Stimulated activated effector memory CD8-positive, alpha-beta T cell treated with anti-CD3 and anti-CD28 coated beads, Interleukin-12 subunit alpha, Interleukin-12 subunit beta, amount 100 ng/mL, for 72 hours (primary cell): Measurements from ENCODE around the gene CD53.

Source experiments
- ATAC-seq: fragments of 150-1000 bp; cut with Tn5 transposase; 2 replicates; pipeline ENCODE4 v1.10.0; 2021
- DNase-seq, 2 donors: peaks; one replicate each; pipeline ENCODE4 v3.0.0; 2021 to 2022; ENCODE audit warnings: low spot score in 2 of 2
- H3K27ac Mint-ChIP-seq: one replicate; pipeline ENCODE4 v1.8.0; 2022; ENCODE audit warnings: mild to moderate bottlenecking, mixed read lengths
- H3K36me3 Mint-ChIP-seq: one replicate; pipeline ENCODE4 v1.8.0; 2022; ENCODE audit warnings: mild to moderate bottlenecking, mixed read lengths
- H3K4me1 Mint-ChIP-seq: one replicate; pipeline ENCODE4 v1.8.0; 2022; ENCODE audit warnings: mixed read lengths
- H3K4me3 Mint-ChIP-seq: one replicate; pipeline ENCODE4 v1.8.0; 2022; ENCODE audit warnings: mild to moderate bottlenecking, mixed read lengths
- H3K9me3 Mint-ChIP-seq: one replicate; pipeline ENCODE4 v1.8.0; 2022; ENCODE audit warnings: mixed read lengths

The CD53 gene

DNA sequence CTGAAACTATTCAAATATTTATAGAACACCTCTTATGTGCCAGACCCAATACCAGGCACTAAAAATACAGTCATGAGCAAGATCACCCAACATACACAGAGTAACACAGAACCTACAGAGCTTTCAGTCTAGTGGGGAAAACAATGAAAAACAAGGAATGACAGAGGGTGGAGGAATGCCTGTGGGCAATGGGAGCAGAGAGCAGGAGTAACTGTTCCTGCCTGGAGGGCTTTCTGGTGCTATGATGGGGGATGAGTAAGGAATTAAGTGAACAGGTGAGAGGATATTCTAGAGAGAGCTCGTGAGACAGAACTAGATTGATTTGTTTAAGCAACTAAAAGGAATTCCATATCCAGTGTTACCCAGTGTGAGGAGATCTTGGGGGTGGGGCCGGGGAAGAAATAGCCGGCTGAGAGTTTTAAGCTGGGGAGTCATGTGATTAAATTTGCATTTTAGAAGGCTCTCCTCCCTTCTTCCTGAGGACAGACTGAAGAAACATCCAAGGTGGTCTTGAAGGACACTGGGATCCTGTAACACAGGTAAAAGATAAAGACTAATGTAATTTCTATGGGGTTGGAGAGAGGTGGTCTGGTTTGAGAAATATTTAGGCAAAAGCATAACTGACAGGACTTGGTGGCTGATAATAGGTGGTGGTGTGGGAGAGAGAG is 2.1 kb upstream of the CD53 start:
- ATAC-seq (no peak), DNase-seq (no peak)
- peaks cover 23% of the 10 kb centered on the region for H3K36me3 Mint-ChIP-seq
- H3K27ac Mint-ChIP-seq = peak overlapping the region; percentile 98
- no peaks in the 10 kb centered on the region for H3K9me3 Mint-ChIP-seq
- H3K4me1 Mint-ChIP-seq = peaks cover 48% of the 10 kb centered on the region
- H3K4me3 Mint-ChIP-seq = peak overlapping the region; percentile 95

DNA sequence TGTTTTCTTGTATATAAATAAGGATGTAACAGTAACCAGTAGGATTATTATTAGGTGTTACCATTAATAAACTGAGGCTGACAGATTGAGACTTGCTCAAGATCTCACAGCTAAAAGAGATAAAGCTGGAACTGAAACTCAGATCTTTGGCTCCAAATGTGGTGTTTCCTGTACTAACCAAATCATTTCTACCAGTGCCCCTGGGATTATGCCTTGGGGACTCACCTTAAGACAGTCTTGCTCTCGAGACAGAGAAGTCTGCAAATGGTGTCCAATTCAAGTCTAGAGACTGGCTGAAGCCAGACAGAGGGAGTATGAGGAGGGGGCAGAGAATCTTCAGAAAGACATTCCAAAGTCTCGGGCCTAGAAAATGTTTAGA is 593 bp upstream of the CD53 start:
- DNase-seq = no peak
- H3K9me3 Mint-ChIP-seq = no peaks in the 10 kb centered on the region
- no peak for ATAC-seq
- H3K4me3 Mint-ChIP-seq = peak overlapping the region; percentile 95
- peaks cover 47% of the 10 kb centered on the region for H3K4me1 Mint-ChIP-seq
- H3K27ac Mint-ChIP-seq = peak overlapping the region; percentile 98
- H3K36me3 Mint-ChIP-seq = peaks cover 38% of the 10 kb centered on the region

- DNase-seq (no peak), ATAC-seq (no peak)
- Mint-ChIP-seq H3K36me3 (peaks cover 53% of the 10 kb centered on the region), H3K4me1 (peaks cover 56% of the 10 kb centered on the region), H3K4me3 (peak overlapping the region; percentile 95), H3K9me3 (no peaks in the 10 kb centered on the region), H3K27ac (peak overlapping the region; percentile 98)
Observed at GRCh38 chr1:110873856-110874255, 908 bp downstream of the CD53 start.

GRCh38 chr1:110874324-110875215 is 1.6 kb downstream of the CD53 start:
- Mint-ChIP-seq H3K36me3 (peaks cover 60% of the 10 kb centered on the region), H3K27ac (peak overlapping the region; percentile 98), H3K4me1 (peaks cover 51% of the 10 kb centered on the region), H3K4me3 (peak overlapping the region; percentile 95), H3K9me3 (no peaks in the 10 kb centered on the region)
- peak in 1 of 2 donors; percentile 65 for DNase-seq
- peak; percentile 1 for ATAC-seq

DNA sequence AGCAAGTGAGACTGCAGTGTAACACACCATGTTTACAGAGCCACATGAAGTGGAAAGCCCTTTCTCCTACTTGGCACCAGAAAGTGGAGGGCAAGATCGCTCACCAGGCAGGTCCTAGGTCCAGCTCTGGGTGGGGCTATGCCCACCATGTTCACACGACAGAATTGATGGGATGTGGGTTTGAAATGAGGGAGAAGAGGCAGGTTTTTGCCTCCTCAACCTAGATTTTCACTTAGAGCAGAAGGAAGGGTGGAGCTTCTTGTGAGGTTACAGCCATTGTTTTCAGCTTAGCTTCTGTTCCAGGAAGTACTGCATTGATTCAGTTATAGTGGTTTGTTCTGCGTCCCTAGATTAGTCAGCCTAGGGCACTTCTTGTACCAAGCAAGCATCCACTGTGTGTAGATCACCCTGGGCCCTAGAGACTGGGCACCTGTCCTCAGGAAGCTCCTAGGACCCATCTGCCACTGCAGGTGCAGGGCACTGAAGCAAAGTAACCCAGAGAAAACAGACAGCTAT is 2.3 kb downstream of the CD53 start:
- peaks cover 52% of the 10 kb centered on the region for H3K4me1 Mint-ChIP-seq
- peak overlapping the region; percentile 98 for H3K27ac Mint-ChIP-seq
- peak overlapping the region; percentile 95 for H3K4me3 Mint-ChIP-seq
- peaks cover 2% of the 10 kb centered on the region for H3K9me3 Mint-ChIP-seq
- peaks cover 67% of the 10 kb centered on the region for H3K36me3 Mint-ChIP-seq
- DNase-seq (peak; percentile 25 to 83), ATAC-seq (peak; percentile 90)

- H3K4me3 Mint-ChIP-seq = peak overlapping the region; percentile 95
- H3K4me1 Mint-ChIP-seq = peaks cover 50% of the 10 kb centered on the region
- no peak for DNase-seq
- no peak for ATAC-seq
- peaks cover 2% of the 10 kb centered on the region for H3K9me3 Mint-ChIP-seq
- H3K36me3 Mint-ChIP-seq = peaks cover 81% of the 10 kb centered on the region
- H3K27ac Mint-ChIP-seq = peak overlapping the region; percentile 98
Observed at GRCh38 chr1:110876748-110877341, 3.9 kb downstream of the CD53 start.

- peak overlapping the region; percentile 95 for H3K4me3 Mint-ChIP-seq
- peak overlapping the region; percentile 98 for H3K27ac Mint-ChIP-seq
- peaks cover 2% of the 10 kb centered on the region for H3K9me3 Mint-ChIP-seq
- peaks cover 86% of the 10 kb centered on the region for H3K36me3 Mint-ChIP-seq
- no peak for DNase-seq
- ATAC-seq = no peak
- H3K4me1 Mint-ChIP-seq = peaks cover 49% of the 10 kb centered on the region
Observed at GRCh38 chr1:110877364-110877763, 4.4 kb downstream of the CD53 start.

DNA sequence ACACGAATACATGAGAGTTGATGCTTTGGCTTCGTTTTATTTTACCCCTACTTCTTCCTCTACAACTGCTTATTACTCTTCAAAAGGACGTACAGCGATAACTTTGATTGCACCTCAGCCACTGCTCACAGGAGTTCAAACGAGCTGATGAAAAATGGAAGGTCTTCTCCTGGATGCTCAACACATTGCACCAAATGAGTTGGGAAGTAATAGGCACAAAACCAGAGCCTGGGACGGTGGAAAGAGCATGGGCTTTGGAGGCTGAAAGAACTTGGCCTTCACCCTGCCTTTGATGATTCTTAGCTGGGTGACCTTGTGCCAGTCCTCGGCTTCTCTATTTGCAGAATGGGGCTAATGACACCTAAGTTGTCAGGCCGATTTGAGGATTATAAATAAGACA is 4.8 kb downstream of the CD53 start:
- Mint-ChIP-seq H3K9me3 (peaks cover 2% of the 10 kb centered on the region), H3K4me1 (peaks cover 47% of the 10 kb centered on the region), H3K4me3 (peak overlapping the region; percentile 95), H3K27ac (peak overlapping the region; percentile 98), H3K36me3 (peaks cover 90% of the 10 kb centered on the region)
- DNase-seq (peak in 1 of 2 donors; percentile 60), ATAC-seq (no peak)

- Mint-ChIP-seq H3K4me1 (peaks cover 56% of the 10 kb centered on the region), H3K9me3 (peaks cover 2% of the 10 kb centered on the region), H3K36me3 (peaks cover 97% of the 10 kb centered on the region), H3K4me3 (peak overlapping the region; percentile 95), H3K27ac (peak overlapping the region; percentile 98)
- no peak for ATAC-seq
- DNase-seq = no peak
Observed at GRCh38 chr1:110878591-110878990, 5.6 kb downstream of the CD53 start.

DNA sequence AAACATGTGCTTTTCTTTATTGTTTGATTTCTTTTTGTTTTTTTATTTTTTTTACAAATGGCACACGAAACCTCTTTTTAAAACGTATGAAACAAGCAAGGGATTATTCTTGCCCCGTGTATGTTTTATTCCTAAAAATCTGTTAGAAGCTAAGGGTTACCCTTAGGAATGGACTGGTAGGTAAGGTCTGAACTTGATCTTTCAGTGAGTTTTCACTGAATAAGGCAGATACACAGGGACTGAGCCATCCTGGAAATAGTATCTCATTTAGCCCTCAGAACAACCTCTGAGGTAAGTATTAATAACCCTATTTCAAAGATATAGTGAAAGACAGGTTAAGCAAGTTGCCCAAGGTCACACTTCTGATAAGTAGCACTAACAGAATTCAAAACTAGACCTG is 6.0 kb downstream of the CD53 start:
- Mint-ChIP-seq H3K4me1 (peaks cover 60% of the 10 kb centered on the region), H3K9me3 (peaks cover 2% of the 10 kb centered on the region), H3K36me3 (peaks cover 97% of the 10 kb centered on the region), H3K4me3 (peak overlapping the region; percentile 95), H3K27ac (peak overlapping the region; percentile 98)
- ATAC-seq = no peak
- DNase-seq = no peak

- Mint-ChIP-seq H3K4me3 (peak overlapping the region; percentile 95), H3K36me3 (peaks cover 98% of the 10 kb centered on the region), H3K9me3 (peaks cover 2% of the 10 kb centered on the region)
Observed at GRCh38 chr1:110879758-110880606, 7.0 kb downstream of the CD53 start.

GRCh38 chr1:110880708-110881374 is 7.9 kb downstream of the CD53 start:
- peaks cover 97% of the 10 kb centered on the region for H3K36me3 Mint-ChIP-seq
- peaks cover 68% of the 10 kb centered on the region for H3K4me1 Mint-ChIP-seq
- peak; percentile 87 for ATAC-seq
- DNase-seq = peak; percentile 39 to 73
- H3K27ac Mint-ChIP-seq = peak overlapping the region; percentile 98
- H3K4me3 Mint-ChIP-seq = peak overlapping the region; percentile 95
- peaks cover 2% of the 10 kb centered on the region for H3K9me3 Mint-ChIP-seq

More at GRCh38 chr1:110879758-110880606, 7.0 kb downstream of the CD53 start:
- ATAC-seq (peak; percentile 76), DNase-seq (peak; percentile 46 to 87)
- Mint-ChIP-seq H3K4me1 (peaks cover 69% of the 10 kb centered on the region), H3K27ac (peak overlapping the region; percentile 98)

- Mint-ChIP-seq H3K9me3 (no peaks in the 10 kb centered on the region), H3K4me1 (peaks cover 90% of the 10 kb centered on the region), H3K27ac (peak overlapping the region; percentile 75), H3K4me3 (peak overlapping the region; percentile 55), H3K36me3 (peaks cover 97% of the 10 kb centered on the region)
- ATAC-seq (peak; percentile 51), DNase-seq (no peak)
Observed at GRCh38 chr1:110888049-110888448, 15.1 kb downstream of the CD53 start.

DNA sequence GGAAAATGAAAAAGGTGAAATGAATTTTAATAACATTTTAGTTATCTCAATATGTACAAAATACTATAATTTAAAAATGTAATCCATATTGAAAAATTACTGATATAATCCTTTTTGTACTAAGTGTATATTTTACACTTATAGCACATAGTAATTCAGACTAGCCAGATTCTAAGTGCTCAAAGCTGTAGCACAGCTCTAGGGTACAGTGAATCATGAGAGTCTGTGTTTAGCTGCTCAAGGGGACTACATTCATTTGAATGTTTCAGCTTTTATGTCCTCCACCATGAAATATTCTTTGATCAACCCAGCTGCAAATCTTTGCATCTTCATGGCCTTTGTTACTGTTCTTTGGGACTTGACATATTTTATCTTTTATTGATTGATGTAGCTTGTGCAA is 15.7 kb downstream of the CD53 start:
- peaks cover 97% of the 10 kb centered on the region for H3K36me3 Mint-ChIP-seq

More for the DNA sequence above, 15.7 kb downstream of the CD53 start:
- Mint-ChIP-seq H3K27ac (peak overlapping the region; percentile 75), H3K4me3 (peak overlapping the region; percentile 55), H3K4me1 (peaks cover 90% of the 10 kb centered on the region), H3K9me3 (no peaks in the 10 kb centered on the region)
- no peak for DNase-seq
- ATAC-seq = no peak
